GM18505 (cell line): ENCODE results near the gene KSR1.

ENCODE experiments used
- ATAC-seq: cut with Tn5 transposase; IDR thresholded peaks from one replicate; pipeline ENCODE4 v1.9.1; 2021; ENCODE audit not compliant: unreplicated experiment
- POLR2A ChIP-seq: IDR thresholded peaks from 4 replicates; pipeline ENCODE4 v1.6.1; 2011; ENCODE audit warnings: borderline replicate concordance; ENCODE audit not compliant: insufficient read depth, insufficient read length; ENCODE audit errors: extremely low read depth

The KSR1 gene

GRCh38 chr17:27547301-27547683 is 91.0 kb downstream of the KSR1 start:
- no peak for ATAC-seq

GRCh38 chr17:27548369-27548768 is 92.1 kb downstream of the KSR1 start:
- TF ChIP-seq POLR2A, result no peak
- ATAC-seq, result no peak

More at GRCh38 chr17:27547301-27547683, 91.0 kb downstream of the KSR1 start:
- TF ChIP-seq POLR2A, result no peak

- ATAC-seq, result no peak
- no peak for TF ChIP-seq POLR2A
Observed at GRCh38 chr17:27549251-27549893, 93.1 kb downstream of the KSR1 start.

GRCh38 chr17:27550291-27550930 is 94.2 kb downstream of the KSR1 start:
- TF ChIP-seq POLR2A, result no peak
- ATAC-seq, result no peak

- no peak for TF ChIP-seq POLR2A
Observed at GRCh38 chr17:27550974-27551505, 94.8 kb downstream of the KSR1 start.

GRCh38 chr17:27551701-27552248 is 95.5 kb downstream of the KSR1 start:
- TF ChIP-seq POLR2A, result no peak
- no peak for ATAC-seq

More at GRCh38 chr17:27550974-27551505, 94.8 kb downstream of the KSR1 start:
- no peak for ATAC-seq

GRCh38 chr17:27552276-27552732 is 96.1 kb downstream of the KSR1 start:
- no peak for TF ChIP-seq POLR2A
- ATAC-seq, result no peak

- no peak for TF ChIP-seq POLR2A
- ATAC-seq, result no peak
Observed at GRCh38 chr17:27553019-27553511, 96.8 kb downstream of the KSR1 start.

- no peak for TF ChIP-seq POLR2A
- no peak for ATAC-seq
Observed at GRCh38 chr17:27554152-27554551, 97.9 kb downstream of the KSR1 start.

- no peak for TF ChIP-seq POLR2A
- no peak for ATAC-seq
Observed at GRCh38 chr17:27554911-27555310, 98.7 kb downstream of the KSR1 start.

- TF ChIP-seq POLR2A, result no peak
- no peak for ATAC-seq
Observed at GRCh38 chr17:27555339-27555738, 99.1 kb downstream of the KSR1 start.

GRCh38 chr17:27558341-27558740 is 102.1 kb downstream of the KSR1 start:
- ATAC-seq, result no peak
- no peak for TF ChIP-seq POLR2A

GRCh38 chr17:27558842-27559505 is 102.7 kb downstream of the KSR1 start:
- no peak for ATAC-seq
- TF ChIP-seq POLR2A, result no peak
